Measurements from ENCODE around the gene CTIF.

Gene CTIF

GRCh38 chr18:48770243-48770642, 231.4 kb downstream of the CTIF start:
- TF ChIP-seq EZH2phosphoT487 (IDR thresholded peaks at IDR 0.05; ENCODE audit: low read depth) (no peak), CTCF (IDR thresholded peaks at IDR 0.05; ENCODE audit: low read depth, low read length) (no peak)
- H4K20me1 ChIP-seq (ENCODE audit: insufficient read depth, low read length), result 0 out of 2 replicates have a peak, but pooled peaks cover 10% of the 10 kb centered on the region
- peaks cover 7% of the 10 kb centered on the region for H3K36me3 ChIP-seq (replicated peaks; ENCODE audit: low read depth, low read length)
- H3K27me3 ChIP-seq (ENCODE audit: low read depth, low read length), result no peaks in the 10 kb centered on the region
- H3K4me3 ChIP-seq (ENCODE audit: low read length), result no peak overlapping the region
- no peak overlapping the region for H3K4me2 ChIP-seq (ENCODE audit: low read length)
- H3K4me1 ChIP-seq (ENCODE audit: low read length), result no peaks in the 10 kb centered on the region
- no peaks in the 10 kb centered on the region for H3K79me2 ChIP-seq (ENCODE audit: low read length)
- no peak overlapping the region for H2AFZ ChIP-seq (ENCODE audit: low read depth, low read length)
- H3K9me3 ChIP-seq (ENCODE audit: insufficient read depth, low read length), result no peaks in the 10 kb centered on the region
- H3K9ac ChIP-seq (ENCODE audit: low read length), result no peak overlapping the region
- H3K27ac ChIP-seq (ENCODE audit: low read length), result no peak overlapping the region

DNA sequence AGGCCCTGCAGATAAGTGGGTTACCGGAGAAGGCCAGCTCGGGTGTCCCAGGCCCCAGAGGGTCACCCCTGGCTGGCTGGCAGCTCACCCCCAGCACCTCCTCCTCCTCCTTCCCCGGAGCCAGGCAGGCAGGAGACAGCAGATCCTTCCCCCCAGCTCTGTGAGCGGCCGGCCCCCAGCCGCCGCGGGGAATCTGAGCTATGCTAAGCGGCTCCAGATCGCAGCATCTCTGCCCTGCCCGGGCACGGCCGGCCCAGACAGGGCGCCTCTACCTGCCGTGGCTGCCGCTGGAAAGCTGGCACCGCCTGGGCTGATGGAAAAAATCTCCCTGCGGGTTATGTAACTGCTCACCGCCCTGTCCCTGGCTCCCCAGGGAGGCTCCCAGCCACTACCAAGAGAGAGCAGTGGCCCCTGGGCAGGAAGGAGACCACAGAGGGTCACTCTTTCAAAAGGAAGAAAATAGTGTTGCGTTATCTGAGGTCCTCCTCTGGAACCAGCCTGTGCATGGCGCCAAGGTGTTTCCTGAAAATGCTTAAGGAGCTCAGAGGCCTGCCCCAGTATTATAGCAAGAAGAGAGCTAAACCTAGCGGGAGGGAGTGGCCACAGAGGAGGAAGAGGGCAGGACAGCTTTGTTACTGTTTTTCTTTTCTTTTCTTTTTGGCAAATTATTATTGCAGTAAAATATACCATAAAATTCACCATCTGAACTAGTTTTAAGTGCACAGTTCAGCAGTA, 233.0 kb downstream of the CTIF start:
- no peaks in the 10 kb centered on the region for H3K27me3 ChIP-seq (ENCODE audit: low read depth, low read length)
- H3K27ac ChIP-seq (ENCODE audit: low read length), result no peak overlapping the region
- TF ChIP-seq EZH2phosphoT487 (IDR thresholded peaks at IDR 0.05; ENCODE audit: low read depth), result no peak
- no peak for TF ChIP-seq CTCF (IDR thresholded peaks at IDR 0.05; ENCODE audit: low read depth, low read length)
- no peak overlapping the region for H3K9ac ChIP-seq (ENCODE audit: low read length)
- H3K79me2 ChIP-seq (ENCODE audit: low read length), result no peaks in the 10 kb centered on the region
- H2AFZ ChIP-seq (ENCODE audit: low read depth, low read length), result no peak overlapping the region
- H3K9me3 ChIP-seq (ENCODE audit: insufficient read depth, low read length), result no peaks in the 10 kb centered on the region
- H3K4me2 ChIP-seq (ENCODE audit: low read length), result no peak overlapping the region
- H3K4me1 ChIP-seq (ENCODE audit: low read length), result no peaks in the 10 kb centered on the region
- H3K36me3 ChIP-seq (replicated peaks; ENCODE audit: low read depth, low read length), result peaks cover 7% of the 10 kb centered on the region
- H3K4me3 ChIP-seq (ENCODE audit: low read length), result no peak overlapping the region
- H4K20me1 ChIP-seq (ENCODE audit: insufficient read depth, low read length), result peaks cover 14% of the 10 kb centered on the region; the same call in 1 of the 2 replicates

DNA sequence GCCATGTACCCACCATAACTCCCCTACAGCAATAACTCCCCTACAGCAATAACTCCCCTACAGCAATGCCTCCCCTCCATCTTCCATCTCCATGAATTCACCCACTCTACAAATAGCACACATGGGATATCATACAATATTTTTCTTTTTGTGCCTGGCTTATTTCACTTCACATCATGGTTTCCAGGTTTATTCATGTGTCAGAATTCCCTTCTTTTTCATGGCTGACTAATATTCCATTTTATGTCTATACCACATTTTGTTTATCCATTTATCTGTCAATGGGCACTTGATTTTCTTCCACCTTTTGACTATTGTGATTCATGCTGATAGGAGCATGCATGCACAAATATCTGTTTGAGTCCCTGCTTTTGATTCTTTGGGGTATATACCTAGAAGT, 233.6 kb downstream of the CTIF start:
- Histone ChIP-seq H3K4me1 (ENCODE audit: low read length) (peaks cover 4% of the 10 kb centered on the region), H4K20me1 (ENCODE audit: insufficient read depth, low read length) (peaks cover 17% of the 10 kb centered on the region), H3K9ac (ENCODE audit: low read length) (no peak overlapping the region), H3K27ac (ENCODE audit: low read length) (no peak overlapping the region), H3K79me2 (ENCODE audit: low read length) (no peaks in the 10 kb centered on the region), H3K4me2 (ENCODE audit: low read length) (no peak overlapping the region), H3K4me3 (ENCODE audit: low read length) (no peak overlapping the region), H3K36me3 (replicated peaks; ENCODE audit: low read depth, low read length) (peaks cover 7% of the 10 kb centered on the region), H3K9me3 (ENCODE audit: insufficient read depth, low read length) (no peaks in the 10 kb centered on the region), H3K27me3 (ENCODE audit: low read depth, low read length) (no peaks in the 10 kb centered on the region), H2AFZ (ENCODE audit: low read depth, low read length) (no peak overlapping the region)
- TF ChIP-seq CTCF (IDR thresholded peaks at IDR 0.05; ENCODE audit: low read depth, low read length), result no peak
- no peak for TF ChIP-seq EZH2phosphoT487 (IDR thresholded peaks at IDR 0.05; ENCODE audit: low read depth)

DNA sequence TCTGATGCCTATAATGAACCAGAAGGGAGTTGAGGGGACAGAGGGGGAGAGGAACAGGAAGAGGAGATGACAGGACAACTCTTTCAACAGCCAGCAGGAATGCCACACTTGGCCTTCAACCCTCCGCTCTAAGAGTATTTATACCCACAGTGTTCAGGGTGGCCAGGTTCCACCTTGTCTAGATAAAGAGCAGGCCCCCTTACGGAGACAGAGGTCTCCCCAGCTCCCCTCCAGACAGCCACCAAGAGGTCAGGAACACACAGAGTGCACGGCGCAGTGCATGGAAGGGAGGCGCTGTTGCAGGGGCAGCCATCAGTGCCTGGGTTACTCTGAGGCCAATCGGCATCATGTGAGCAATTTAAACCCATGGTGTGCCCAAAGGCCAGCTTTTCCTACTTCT, 235.0 kb downstream of the CTIF start:
- no peak overlapping the region for H3K4me2 ChIP-seq (ENCODE audit: low read length)
- TF ChIP-seq CTCF (IDR thresholded peaks at IDR 0.05; ENCODE audit: low read depth, low read length) (no peak), EZH2phosphoT487 (IDR thresholded peaks at IDR 0.05; ENCODE audit: low read depth) (no peak)
- H4K20me1 ChIP-seq (ENCODE audit: insufficient read depth, low read length), result peaks cover 19% of the 10 kb centered on the region
- no peaks in the 10 kb centered on the region for H3K9me3 ChIP-seq (ENCODE audit: insufficient read depth, low read length)
- no peak overlapping the region for H3K27ac ChIP-seq (ENCODE audit: low read length)
- H3K79me2 ChIP-seq (ENCODE audit: low read length), result no peaks in the 10 kb centered on the region
- no peak overlapping the region for H3K9ac ChIP-seq (ENCODE audit: low read length)
- no peak overlapping the region for H3K4me3 ChIP-seq (ENCODE audit: low read length)
- peaks cover 4% of the 10 kb centered on the region for H3K4me1 ChIP-seq (ENCODE audit: low read length)
- peaks cover 7% of the 10 kb centered on the region for H3K36me3 ChIP-seq (replicated peaks; ENCODE audit: low read depth, low read length)
- no peak overlapping the region for H2AFZ ChIP-seq (ENCODE audit: low read depth, low read length)
- no peaks in the 10 kb centered on the region for H3K27me3 ChIP-seq (ENCODE audit: low read depth, low read length)
